PC-3 (cell line): ENCODE results near the gene PDGFRA. TPM values are rescaled to one million over a fixed set of nuclear protein-coding genes. Genes with fewer than 3 reads are reported as not detected.
A peak's percentile ranks its signal among the peaks of the same experiment; 100 is the strongest.

Source experiments
- ATAC-seq: fragments of 200-7000 bp; cut with Tn5 transposase; 2 replicates; pipeline ENCODE4 v1.9.1; 2020; ENCODE audit warnings: mild to moderate bottlenecking, moderate library complexity
- BruUV-seq: library from RNA; stranded (reverse); fragments of 400-500 nt; replicated peaks from 2 replicates; lab custom pipeline; 2021; lab: Mats Ljungman, UMichigan
- CTCF ChIA-PET: fragments of 300-600 bp; sonication (Branson Sonifier 250); formaldehyde crosslinking; loops from one replicate; lab custom pipeline; 2022; ENCODE audit warnings: antibody characterized with exemption; lab: Charles Lee
- POLR2A ChIA-PET: fragments of 300-600 bp; sonication (Branson Sonifier 250); formaldehyde crosslinking; loops from one replicate; lab custom pipeline; 2022; ENCODE audit warnings: antibody characterized with exemption; ENCODE audit not compliant: unreplicated experiment; lab: Charles Lee
- DNase-seq: peaks from one replicate; pipeline ENCODE4 v3.0.0-alpha.2; 2015
- H2AFZ ChIP-seq: fragments of 300-600 bp; sonication (generic); 2 replicates; pipeline ENCODE4 v1.6.0; 2016; ENCODE audit warnings: antibody characterized with exemption, low read length
- H3F3A ChIP-seq: fragments of 300-600 bp; sonication (generic); one replicate; pipeline ENCODE4 v1.6.0; 2017; ENCODE audit warnings: antibody characterized with exemption, low read length, control low read depth, mild to moderate bottlenecking; ENCODE audit not compliant: unreplicated experiment
- H3K27ac ChIP-seq: fragments of 300-600 bp; sonication (generic); 2 replicates; pipeline ENCODE4 v1.5.1; 2016; ENCODE audit warnings: mild to moderate bottlenecking, low read length
- H3K27me3 ChIP-seq: fragments of 300-600 bp; sonication (generic); 2 replicates; pipeline ENCODE4 v1.6.1; 2016; ENCODE audit warnings: low read length, mixed read lengths
- H3K36me3 ChIP-seq: fragments of 300-600 bp; sonication (generic); 2 replicates; pipeline ENCODE4 v1.6.1; 2016; ENCODE audit warnings: low read depth, mixed run types, low read length, mixed read lengths
- H3K4me1 ChIP-seq: fragments of 300-600 bp; sonication (generic); 2 replicates; pipeline ENCODE4 v1.5.1; 2016; ENCODE audit warnings: low read length; ENCODE audit not compliant: insufficient read depth
- H3K4me2 ChIP-seq: fragments of 300-600 bp; sonication (generic); 2 replicates; pipeline ENCODE4 v1.6.0; 2016; ENCODE audit warnings: low read length
- H3K4me3 ChIP-seq: fragments of 300-600 bp; sonication (generic); 2 replicates; pipeline ENCODE4 v1.5.1; 2016; ENCODE audit warnings: mild to moderate bottlenecking, low read length, mixed read lengths
- H3K79me2 ChIP-seq: fragments of 300-600 bp; sonication (generic); 2 replicates; pipeline ENCODE4 v1.6.1; 2017; ENCODE audit warnings: low read length, mixed read lengths
- H3K9ac ChIP-seq: fragments of 300-600 bp; sonication (generic); 2 replicates; pipeline ENCODE4 v1.6.0; 2016; ENCODE audit warnings: mild to moderate bottlenecking, low read length
- H3K9me2 ChIP-seq: fragments of 300-600 bp; sonication (generic); replicated peaks from 2 replicates; pipeline ENCODE4 v1.6.1; 2016; ENCODE audit warnings: mixed run types, low read length, mixed read lengths
- H3K9me3 ChIP-seq: fragments of 300-600 bp; sonication (generic); 2 replicates; pipeline ENCODE4 v1.6.1; 2016; ENCODE audit warnings: low read length, mixed read lengths
- H4K20me1 ChIP-seq: fragments of 300-600 bp; sonication (generic); 2 replicates; pipeline ENCODE4 v1.6.1; 2016; ENCODE audit warnings: low read length, mixed read lengths
- EZH2 ChIP-seq: fragments of 300-600 bp; sonication (generic); IDR thresholded peaks from one replicate; pipeline ENCODE4 v1.6.1; 2017; ENCODE audit warnings: antibody characterized with exemption, mild to moderate bottlenecking, low read length; ENCODE audit not compliant: unreplicated experiment
- EZH2phosphoT487 ChIP-seq: fragments of 300-600 bp; sonication (generic); IDR thresholded peaks from 2 replicates; pipeline ENCODE4 v1.6.1; 2018; ENCODE audit warnings: mild to moderate bottlenecking, antibody characterized with exemption, low read length, borderline replicate concordance
- intact Hi-C: fragments of 100-400 bp; cut with micrococcal nuclease; formaldehyde crosslinking; loops from 2 replicates; pipeline ENCODE4 v1.9.0; 2023
- total RNA-seq: library from RNA; depleted of rRNA; stranded (reverse); fragments of >200 nt; gene quantifications from 2 replicates; pipeline ENCODE4 v1.2.3, GENCODE V29; 2014
- TF ChIP-seq, protein P1 (sequence below): fragments of 300-600 bp; sonication (generic); conservative IDR thresholded peaks from 2 replicates; pipeline ENCODE4 v1.5.1; 2017; ENCODE audit warnings: antibody characterized with exemption, low read depth, mild to moderate bottlenecking, low read length

Gene PDGFRA
- total RNA-seq, 1 experiment from 2014 or later = 1.1 TPM

DNA sequence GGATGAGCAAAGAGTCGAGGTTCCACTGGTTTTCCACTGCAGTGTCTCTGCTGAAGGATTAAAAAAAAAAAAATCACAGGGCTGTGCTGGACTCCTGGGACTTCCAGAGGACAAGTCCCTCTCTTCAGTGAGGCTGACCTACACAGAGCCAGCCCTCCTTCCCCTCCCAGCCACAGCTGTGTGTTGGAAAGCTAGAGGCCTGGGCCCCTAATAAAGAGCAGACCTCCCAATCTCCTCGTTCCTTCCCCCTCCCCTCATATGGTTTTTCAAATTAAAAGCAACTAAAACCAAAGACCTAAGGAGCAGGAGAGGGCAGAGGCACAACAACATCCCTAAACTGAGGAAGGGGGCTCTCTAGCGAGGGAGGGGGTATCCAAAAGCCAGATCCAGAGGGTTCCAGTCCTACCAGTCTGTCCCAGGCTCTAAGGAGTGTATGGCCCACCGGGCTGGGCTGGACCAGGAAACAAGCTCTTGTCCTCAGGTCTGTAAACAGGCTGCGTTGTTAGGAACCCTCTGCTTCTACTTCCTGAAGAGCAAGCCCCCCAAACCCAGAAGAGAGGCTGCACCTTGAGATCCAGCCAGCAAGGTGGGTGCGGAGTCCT lies 4.0 kb upstream of the PDGFRA start:
- Histone ChIP-seq H3K79me2 (no peaks in the 10 kb centered on the region), H3K9me3 (no peaks in the 10 kb centered on the region), H3K9ac (no peak overlapping the region), H3K4me3 (no peak overlapping the region), H2AFZ (no peak overlapping the region), H3K4me2 (no peak overlapping the region), H3K27ac (no peak overlapping the region), H3K4me1 (peaks cover 31% of the 10 kb centered on the region), H3K36me3 (no peaks in the 10 kb centered on the region), H3K27me3 (peaks cover 20% of the 10 kb centered on the region), H4K20me1 (no peaks in the 10 kb centered on the region), H3F3A (no peaks in the 10 kb centered on the region), H3K9me2 (no peaks in the 10 kb centered on the region)
- no peak for ATAC-seq
- no peak for DNase-seq
- ChIA-PET POLR2A (interaction anchor here (0.7 kb wide), 1 partner anchor 648 kb away, joined by 4 read pairs; no protein-coding TSS in a partner anchor), CTCF (interaction anchor here (1.5 kb wide), 1 partner anchor 316 kb away, joined by 3 read pairs; no protein-coding TSS in a partner anchor)
- intact Hi-C loops = loop anchor here (5.0 kb wide), 1 partner anchor 573 kb away; no protein-coding TSS in a partner anchor
- TF ChIP-seq, protein P1, sequence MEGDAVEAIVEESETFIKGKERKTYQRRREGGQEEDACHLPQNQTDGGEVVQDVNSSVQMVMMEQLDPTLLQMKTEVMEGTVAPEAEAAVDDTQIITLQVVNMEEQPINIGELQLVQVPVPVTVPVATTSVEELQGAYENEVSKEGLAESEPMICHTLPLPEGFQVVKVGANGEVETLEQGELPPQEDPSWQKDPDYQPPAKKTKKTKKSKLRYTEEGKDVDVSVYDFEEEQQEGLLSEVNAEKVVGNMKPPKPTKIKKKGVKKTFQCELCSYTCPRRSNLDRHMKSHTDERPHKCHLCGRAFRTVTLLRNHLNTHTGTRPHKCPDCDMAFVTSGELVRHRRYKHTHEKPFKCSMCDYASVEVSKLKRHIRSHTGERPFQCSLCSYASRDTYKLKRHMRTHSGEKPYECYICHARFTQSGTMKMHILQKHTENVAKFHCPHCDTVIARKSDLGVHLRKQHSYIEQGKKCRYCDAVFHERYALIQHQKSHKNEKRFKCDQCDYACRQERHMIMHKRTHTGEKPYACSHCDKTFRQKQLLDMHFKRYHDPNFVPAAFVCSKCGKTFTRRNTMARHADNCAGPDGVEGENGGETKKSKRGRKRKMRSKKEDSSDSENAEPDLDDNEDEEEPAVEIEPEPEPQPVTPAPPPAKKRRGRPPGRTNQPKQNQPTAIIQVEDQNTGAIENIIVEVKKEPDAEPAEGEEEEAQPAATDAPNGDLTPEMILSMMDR = no peak
- TF ChIP-seq EZH2phosphoT487 (no peak), EZH2 (no peak)
- no TSS peak for BruUV-seq

DNA sequence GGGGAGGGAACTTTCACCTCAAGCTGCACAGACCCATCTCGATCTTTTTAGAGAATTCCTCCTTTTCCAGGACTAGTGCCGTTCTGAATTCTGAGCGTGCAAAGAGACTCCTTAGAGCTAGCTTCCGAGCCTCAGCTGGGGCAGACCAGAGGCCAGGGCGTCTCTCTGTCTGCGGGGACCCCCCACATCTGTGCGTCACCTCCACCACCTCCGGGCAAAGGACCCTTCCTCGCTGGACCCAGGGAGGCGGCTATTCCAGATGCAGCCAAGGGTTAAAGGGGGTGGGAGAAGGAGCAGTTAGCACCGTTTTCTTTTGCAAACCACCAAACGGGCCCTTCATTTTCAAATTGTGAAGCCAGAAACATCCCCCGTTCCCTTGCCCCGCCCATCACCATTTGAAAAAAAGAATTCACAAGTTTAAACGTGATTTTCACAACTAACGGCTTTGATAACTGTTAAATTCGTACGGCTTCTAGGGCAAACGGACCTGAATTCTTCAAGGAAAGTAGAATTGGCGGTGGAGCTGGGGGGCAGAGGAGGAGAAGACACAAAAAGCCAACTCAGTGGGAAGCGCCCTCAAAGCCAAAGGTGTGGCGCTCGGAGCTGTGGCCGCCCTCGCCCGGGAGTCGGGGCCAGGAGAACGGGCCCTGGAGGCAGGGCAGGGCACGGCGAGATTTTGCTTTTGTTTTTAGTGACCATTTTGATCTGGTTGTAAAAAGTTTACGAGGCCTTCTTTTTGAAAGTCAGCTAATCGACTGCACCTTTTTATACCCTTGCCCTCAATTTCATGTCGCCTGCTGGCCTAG lies 3.3 kb upstream of the PDGFRA start:
- Histone ChIP-seq H3K4me1 (peaks cover 38% of the 10 kb centered on the region), H3K9me3 (no peaks in the 10 kb centered on the region), H3K9ac (peak overlapping the region; percentile 18), H3F3A (no peaks in the 10 kb centered on the region), H3K4me2 (peak overlapping the region; percentile 98), H3K27me3 (peaks cover 27% of the 10 kb centered on the region), H3K4me3 (peak overlapping the region; percentile 76), H3K79me2 (no peaks in the 10 kb centered on the region), H3K9me2 (no peaks in the 10 kb centered on the region), H3K27ac (no peak overlapping the region), H3K36me3 (no peaks in the 10 kb centered on the region), H4K20me1 (no peaks in the 10 kb centered on the region), H2AFZ (peak overlapping the region; percentile 94)
- ATAC-seq (peak; percentile 12; the same call in 1 of the 2 replicates), DNase-seq (peak; percentile 49)
- intact Hi-C loops = loop anchor here (5.0 kb wide), 1 partner anchor 574 kb away; no protein-coding TSS in a partner anchor
- POLR2A ChIA-PET = no interaction called here
- BruUV-seq = no TSS peak
- no peak for TF ChIP-seq EZH2phosphoT487
- TF ChIP-seq, protein P1 = no peak; the same call in 1 of the 2 replicates
- TF ChIP-seq EZH2 = no peak
- CTCF ChIA-PET = interaction anchor here (0.6 to 1.5 kb wide), 2 partner anchors 317 to 1816 kb away, joined by 3 read pairs; no protein-coding TSS in a partner anchor
